GM12878 (cell line): ENCODE data around the gene TM7SF3. TPM values are rescaled to one million over a fixed set of nuclear protein-coding genes. Genes with fewer than 3 reads are reported as not detected.

ENCODE experiments used
- CBX5 ChIP-seq: sonication (generic); IDR thresholded peaks from 2 replicates; pipeline ENCODE4 v1.6.1; 2016; ENCODE audit warnings: low read depth, moderate library complexity, mild to moderate bottlenecking, inconsistent platforms
- CEBPB ChIP-seq, 2 experiments: fragments of 150-350 bp in 1 of 2; IDR thresholded peaks; 2 replicates each; pipeline ENCODE4 v1.6.1; 2012 to 2014; ENCODE audit warnings: low read depth in 2 of 2, low read length in 2 of 2, borderline replicate concordance in 1 of 2, inconsistent platforms in 1 of 2
- GABPA ChIP-seq: IDR thresholded peaks from 2 replicates; pipeline ENCODE4 v1.6.1; 2014; ENCODE audit warnings: antibody characterized with exemption, low read depth, mild to moderate bottlenecking, inconsistent platforms
- MEF2A ChIP-seq: IDR thresholded peaks from 2 replicates; pipeline ENCODE4 v1.6.1; 2011; ENCODE audit warnings: low read depth, mild to moderate bottlenecking, low read length, moderate library complexity; ENCODE audit not compliant: insufficient read depth
- MYC ChIP-seq: IDR thresholded peaks from 2 replicates; pipeline ENCODE4 v1.6.1; 2011; ENCODE audit warnings: mild to moderate bottlenecking, low read length, moderate library complexity, inconsistent platforms; ENCODE audit not compliant: insufficient read depth, insufficient replicate concordance, insufficient read length, severe bottlenecking
- SIX5 ChIP-seq: IDR thresholded peaks from 2 replicates; pipeline ENCODE4 v1.6.1; 2011; ENCODE audit warnings: mild to moderate bottlenecking, low read depth, low read length, moderate library complexity; ENCODE audit not compliant: severe bottlenecking
- SREBF1 ChIP-seq: IDR thresholded peaks from 2 replicates; pipeline ENCODE4 v1.6.1; 2012; ENCODE audit warnings: mild to moderate bottlenecking, low read length
- TCF7 ChIP-seq: IDR thresholded peaks from 2 replicates; pipeline ENCODE4 v1.6.1; 2014; ENCODE audit warnings: antibody characterized with exemption, borderline replicate concordance
- USF1 ChIP-seq: IDR thresholded peaks from 2 replicates; pipeline ENCODE4 v1.6.1; 2011; ENCODE audit warnings: borderline replicate concordance, low read depth, mild to moderate bottlenecking, moderate library complexity, mixed read lengths, low read length; ENCODE audit not compliant: insufficient read depth; ENCODE audit errors: extremely low read length
- ZNF384 ChIP-seq: IDR thresholded peaks from 2 replicates; pipeline ENCODE4 v1.6.1; 2012; ENCODE audit warnings: low read depth, mild to moderate bottlenecking, low read length, improper control_type of control experiment, borderline replicate concordance
- polyA plus RNA-seq, 11 experiments: library from polyadenylated mRNA; depleted of rRNA in 4 of 11; unstranded in 6 of 11; stranded (reverse) in 5 of 11; fragments of >200 nt; fragmentation: Nextera tagmentation in 4 of 11; fragmentation: Illumina TruSeq in 1 of 11; extraction: Ambion mirVana in 4 of 11; extraction: Trizol in 1 of 11; gene quantifications; 1 replicate in 1 of 11; 2 replicates in 10 of 11; pipeline versions ENCODE4 v1.2.1 to v1.2.3, GENCODE V29; 2011 to 2016; ENCODE audit warnings: inconsistent platforms in 2 of 11, missing spikeins in 2 of 11, low read depth in 1 of 11
- total RNA-seq, 4 experiments: library from RNA; depleted of rRNA in 3 of 4; stranded (reverse); fragments of >200 nt in 3 of 4; fragmentation: Illumina TruSeq in 1 of 4; extraction: Trizol in 1 of 4; gene quantifications; 2 replicates each; pipeline versions ENCODE4 v1.2.1 to v1.2.3, GENCODE V29; 2013 to 2021
- TF ChIP-seq, protein P1 (sequence below): fragments of 450-650 bp; formaldehyde crosslinking; IDR thresholded peaks from 2 replicates; pipeline ENCODE4 v1.4.0; 2020; ENCODE audit warnings: mild to moderate bottlenecking, moderate library complexity
- TF ChIP-seq, protein P2 (sequence below): fragments of 450-650 bp; IDR thresholded peaks from 2 replicates; pipeline ENCODE4 v1.6.1; 2018; ENCODE audit warnings: borderline replicate concordance, mild to moderate bottlenecking; ENCODE audit not compliant: partially characterized antibody
- TF ChIP-seq, protein P3 (sequence below): fragments of 450-650 bp; conservative IDR thresholded peaks from 2 replicates; pipeline ENCODE4 v1.6.1; 2017; ENCODE audit warnings: mild to moderate bottlenecking, moderate library complexity
- TF ChIP-seq, protein P4 (sequence below): fragments of 450-650 bp; IDR thresholded peaks from 2 replicates; pipeline ENCODE4 v1.6.1; 2018; ENCODE audit warnings: mild to moderate bottlenecking, low read depth, moderate library complexity; ENCODE audit not compliant: partially characterized antibody
- TF ChIP-seq, protein P5 (sequence below): fragments of 150-350 bp; IDR thresholded peaks from 2 replicates; pipeline ENCODE4 v1.6.1; 2014; ENCODE audit warnings: mild to moderate bottlenecking, low read depth, low read length

TM7SF3 gene
- total and polyA plus RNA-seq, 10 of the 15 experiments (the other 5 are each of a cell fraction or from before 2014, with no cell fraction given), result 31.4 to 341 (median 74.8) TPM

GRCh38 chr12:26971963-26972362 lies 42.2 kb downstream of the TM7SF3 start (continued):
- TF ChIP-seq CEBPB (IDR thresholded peaks at IDR 0.05; ENCODE audit: borderline replicate concordance in 1 of 2, low read depth in 2 of 2, low read length in 2 of 2), result no peak
- TF ChIP-seq, protein P1, sequence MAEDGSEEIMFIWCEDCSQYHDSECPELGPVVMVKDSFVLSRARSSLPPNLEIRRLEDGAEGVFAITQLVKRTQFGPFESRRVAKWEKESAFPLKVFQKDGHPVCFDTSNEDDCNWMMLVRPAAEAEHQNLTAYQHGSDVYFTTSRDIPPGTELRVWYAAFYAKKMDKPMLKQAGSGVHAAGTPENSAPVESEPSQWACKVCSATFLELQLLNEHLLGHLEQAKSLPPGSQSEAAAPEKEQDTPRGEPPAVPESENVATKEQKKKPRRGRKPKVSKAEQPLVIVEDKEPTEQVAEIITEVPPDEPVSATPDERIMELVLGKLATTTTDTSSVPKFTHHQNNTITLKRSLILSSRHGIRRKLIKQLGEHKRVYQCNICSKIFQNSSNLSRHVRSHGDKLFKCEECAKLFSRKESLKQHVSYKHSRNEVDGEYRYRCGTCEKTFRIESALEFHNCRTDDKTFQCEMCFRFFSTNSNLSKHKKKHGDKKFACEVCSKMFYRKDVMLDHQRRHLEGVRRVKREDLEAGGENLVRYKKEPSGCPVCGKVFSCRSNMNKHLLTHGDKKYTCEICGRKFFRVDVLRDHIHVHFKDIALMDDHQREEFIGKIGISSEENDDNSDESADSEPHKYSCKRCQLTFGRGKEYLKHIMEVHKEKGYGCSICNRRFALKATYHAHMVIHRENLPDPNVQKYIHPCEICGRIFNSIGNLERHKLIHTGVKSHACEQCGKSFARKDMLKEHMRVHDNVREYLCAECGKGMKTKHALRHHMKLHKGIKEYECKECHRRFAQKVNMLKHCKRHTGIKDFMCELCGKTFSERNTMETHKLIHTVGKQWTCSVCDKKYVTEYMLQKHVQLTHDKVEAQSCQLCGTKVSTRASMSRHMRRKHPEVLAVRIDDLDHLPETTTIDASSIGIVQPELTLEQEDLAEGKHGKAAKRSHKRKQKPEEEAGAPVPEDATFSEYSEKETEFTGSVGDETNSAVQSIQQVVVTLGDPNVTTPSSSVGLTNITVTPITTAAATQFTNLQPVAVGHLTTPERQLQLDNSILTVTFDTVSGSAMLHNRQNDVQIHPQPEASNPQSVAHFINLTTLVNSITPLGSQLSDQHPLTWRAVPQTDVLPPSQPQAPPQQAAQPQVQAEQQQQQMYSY (CRISPR knock-in tag), result no peak
- TF ChIP-seq ZNF384, result no peak
- TF ChIP-seq TCF7, result peak; percentile 98
- TF ChIP-seq, protein P2, sequence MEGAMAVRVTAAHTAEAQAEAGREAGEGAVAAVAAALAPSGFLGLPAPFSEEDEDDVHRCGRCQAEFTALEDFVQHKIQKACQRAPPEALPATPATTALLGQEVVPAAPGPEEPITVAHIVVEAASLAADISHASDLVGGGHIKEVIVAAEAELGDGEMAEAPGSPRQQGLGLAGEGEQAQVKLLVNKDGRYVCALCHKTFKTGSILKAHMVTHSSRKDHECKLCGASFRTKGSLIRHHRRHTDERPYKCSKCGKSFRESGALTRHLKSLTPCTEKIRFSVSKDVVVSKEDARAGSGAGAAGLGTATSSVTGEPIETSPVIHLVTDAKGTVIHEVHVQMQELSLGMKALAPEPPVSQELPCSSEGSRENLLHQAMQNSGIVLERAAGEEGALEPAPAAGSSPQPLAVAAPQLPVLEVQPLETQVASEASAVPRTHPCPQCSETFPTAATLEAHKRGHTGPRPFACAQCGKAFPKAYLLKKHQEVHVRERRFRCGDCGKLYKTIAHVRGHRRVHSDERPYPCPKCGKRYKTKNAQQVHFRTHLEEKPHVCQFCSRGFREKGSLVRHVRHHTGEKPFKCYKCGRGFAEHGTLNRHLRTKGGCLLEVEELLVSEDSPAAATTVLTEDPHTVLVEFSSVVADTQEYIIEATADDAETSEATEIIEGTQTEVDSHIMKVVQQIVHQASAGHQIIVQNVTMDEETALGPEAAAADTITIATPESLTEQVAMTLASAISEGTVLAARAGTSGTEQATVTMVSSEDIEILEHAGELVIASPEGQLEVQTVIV, result no peak
- no peak for TF ChIP-seq USF1
- TF ChIP-seq, protein P3, sequence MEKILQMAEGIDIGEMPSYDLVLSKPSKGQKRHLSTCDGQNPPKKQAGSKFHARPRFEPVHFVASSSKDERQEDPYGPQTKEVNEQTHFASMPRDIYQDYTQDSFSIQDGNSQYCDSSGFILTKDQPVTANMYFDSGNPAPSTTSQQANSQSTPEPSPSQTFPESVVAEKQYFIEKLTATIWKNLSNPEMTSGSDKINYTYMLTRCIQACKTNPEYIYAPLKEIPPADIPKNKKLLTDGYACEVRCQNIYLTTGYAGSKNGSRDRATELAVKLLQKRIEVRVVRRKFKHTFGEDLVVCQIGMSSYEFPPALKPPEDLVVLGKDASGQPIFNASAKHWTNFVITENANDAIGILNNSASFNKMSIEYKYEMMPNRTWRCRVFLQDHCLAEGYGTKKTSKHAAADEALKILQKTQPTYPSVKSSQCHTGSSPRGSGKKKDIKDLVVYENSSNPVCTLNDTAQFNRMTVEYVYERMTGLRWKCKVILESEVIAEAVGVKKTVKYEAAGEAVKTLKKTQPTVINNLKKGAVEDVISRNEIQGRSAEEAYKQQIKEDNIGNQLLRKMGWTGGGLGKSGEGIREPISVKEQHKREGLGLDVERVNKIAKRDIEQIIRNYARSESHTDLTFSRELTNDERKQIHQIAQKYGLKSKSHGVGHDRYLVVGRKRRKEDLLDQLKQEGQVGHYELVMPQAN, result no peak
- no peak for TF ChIP-seq CBX5
- TF ChIP-seq MYC, result no peak
- no peak for TF ChIP-seq MEF2A
- TF ChIP-seq SIX5, result no peak
- TF ChIP-seq, protein P4, sequence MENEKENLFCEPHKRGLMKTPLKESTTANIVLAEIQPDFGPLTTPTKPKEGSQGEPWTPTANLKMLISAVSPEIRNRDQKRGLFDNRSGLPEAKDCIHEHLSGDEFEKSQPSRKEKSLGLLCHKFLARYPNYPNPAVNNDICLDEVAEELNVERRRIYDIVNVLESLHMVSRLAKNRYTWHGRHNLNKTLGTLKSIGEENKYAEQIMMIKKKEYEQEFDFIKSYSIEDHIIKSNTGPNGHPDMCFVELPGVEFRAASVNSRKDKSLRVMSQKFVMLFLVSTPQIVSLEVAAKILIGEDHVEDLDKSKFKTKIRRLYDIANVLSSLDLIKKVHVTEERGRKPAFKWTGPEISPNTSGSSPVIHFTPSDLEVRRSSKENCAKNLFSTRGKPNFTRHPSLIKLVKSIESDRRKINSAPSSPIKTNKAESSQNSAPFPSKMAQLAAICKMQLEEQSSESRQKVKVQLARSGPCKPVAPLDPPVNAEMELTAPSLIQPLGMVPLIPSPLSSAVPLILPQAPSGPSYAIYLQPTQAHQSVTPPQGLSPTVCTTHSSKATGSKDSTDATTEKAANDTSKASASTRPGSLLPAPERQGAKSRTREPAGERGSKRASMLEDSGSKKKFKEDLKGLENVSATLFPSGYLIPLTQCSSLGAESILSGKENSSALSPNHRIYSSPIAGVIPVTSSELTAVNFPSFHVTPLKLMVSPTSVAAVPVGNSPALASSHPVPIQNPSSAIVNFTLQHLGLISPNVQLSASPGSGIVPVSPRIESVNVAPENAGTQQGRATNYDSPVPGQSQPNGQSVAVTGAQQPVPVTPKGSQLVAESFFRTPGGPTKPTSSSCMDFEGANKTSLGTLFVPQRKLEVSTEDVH, result no peak
- no peak for TF ChIP-seq GABPA
- peak; percentile 45; the same call in 1 of the 2 replicates for TF ChIP-seq SREBF1
- TF ChIP-seq, protein P5, sequence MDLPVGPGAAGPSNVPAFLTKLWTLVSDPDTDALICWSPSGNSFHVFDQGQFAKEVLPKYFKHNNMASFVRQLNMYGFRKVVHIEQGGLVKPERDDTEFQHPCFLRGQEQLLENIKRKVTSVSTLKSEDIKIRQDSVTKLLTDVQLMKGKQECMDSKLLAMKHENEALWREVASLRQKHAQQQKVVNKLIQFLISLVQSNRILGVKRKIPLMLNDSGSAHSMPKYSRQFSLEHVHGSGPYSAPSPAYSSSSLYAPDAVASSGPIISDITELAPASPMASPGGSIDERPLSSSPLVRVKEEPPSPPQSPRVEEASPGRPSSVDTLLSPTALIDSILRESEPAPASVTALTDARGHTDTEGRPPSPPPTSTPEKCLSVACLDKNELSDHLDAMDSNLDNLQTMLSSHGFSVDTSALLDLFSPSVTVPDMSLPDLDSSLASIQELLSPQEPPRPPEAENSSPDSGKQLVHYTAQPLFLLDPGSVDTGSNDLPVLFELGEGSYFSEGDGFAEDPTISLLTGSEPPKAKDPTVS, result no peak
